ENCODE measurements around the gene JSRP1. TPM values are rescaled to one million over a fixed set of nuclear protein-coding genes. Genes with fewer than 3 reads are reported as not detected.
"Not testable (repeated sequence)": the region's sequence is repeated elsewhere in the genome, so short reads cannot be mapped to it uniquely, and the experiment has no call there.

Gene JSRP1
- total and polyA plus RNA-seq, 2 donors (not counting 1 experiment from before 2014, with no cell fraction given): not detected

DNA sequence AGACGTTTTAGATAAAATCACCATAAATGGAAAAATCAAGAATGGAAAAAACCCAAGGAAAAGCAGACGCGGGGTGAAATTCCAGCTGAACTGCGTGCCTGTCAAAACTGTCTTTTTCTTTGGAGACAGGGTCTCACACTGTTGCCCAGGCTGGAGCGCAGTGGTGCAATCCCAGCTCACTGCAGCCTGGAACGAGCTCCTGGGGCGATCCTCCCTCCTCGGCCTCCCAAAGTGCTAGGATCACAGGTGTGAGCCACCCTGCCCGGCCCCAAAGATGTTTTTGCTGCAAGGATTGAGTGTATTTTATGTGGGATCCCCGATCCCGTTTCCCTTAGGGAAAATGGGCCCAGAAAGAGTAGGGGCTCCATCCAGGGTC is 26.6 kb upstream of the JSRP1 start:
- TF ChIP-seq, protein P1, sequence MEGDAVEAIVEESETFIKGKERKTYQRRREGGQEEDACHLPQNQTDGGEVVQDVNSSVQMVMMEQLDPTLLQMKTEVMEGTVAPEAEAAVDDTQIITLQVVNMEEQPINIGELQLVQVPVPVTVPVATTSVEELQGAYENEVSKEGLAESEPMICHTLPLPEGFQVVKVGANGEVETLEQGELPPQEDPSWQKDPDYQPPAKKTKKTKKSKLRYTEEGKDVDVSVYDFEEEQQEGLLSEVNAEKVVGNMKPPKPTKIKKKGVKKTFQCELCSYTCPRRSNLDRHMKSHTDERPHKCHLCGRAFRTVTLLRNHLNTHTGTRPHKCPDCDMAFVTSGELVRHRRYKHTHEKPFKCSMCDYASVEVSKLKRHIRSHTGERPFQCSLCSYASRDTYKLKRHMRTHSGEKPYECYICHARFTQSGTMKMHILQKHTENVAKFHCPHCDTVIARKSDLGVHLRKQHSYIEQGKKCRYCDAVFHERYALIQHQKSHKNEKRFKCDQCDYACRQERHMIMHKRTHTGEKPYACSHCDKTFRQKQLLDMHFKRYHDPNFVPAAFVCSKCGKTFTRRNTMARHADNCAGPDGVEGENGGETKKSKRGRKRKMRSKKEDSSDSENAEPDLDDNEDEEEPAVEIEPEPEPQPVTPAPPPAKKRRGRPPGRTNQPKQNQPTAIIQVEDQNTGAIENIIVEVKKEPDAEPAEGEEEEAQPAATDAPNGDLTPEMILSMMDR (conservative IDR thresholded peaks at IDR 0.05 in 1 of 2, IDR thresholded peaks at IDR 0.05 in 1 of 2; ENCODE audit: low read depth in 1 of 2, low read length in 2 of 2): no peak
- TF ChIP-seq EZH2 (IDR thresholded peaks at IDR 0.05; ENCODE audit: low read length, missing control alignments): no peak
- Histone ChIP-seq H3K4me2 (ENCODE audit: extremely low read depth, insufficient read depth, low read length) (peak overlapping the region; percentile 38), H4K20me1 (ENCODE audit: control insufficient read depth, extremely low read depth, insufficient read depth, low read length) (no peaks in the 10 kb centered on the region), H2AFZ (ENCODE audit: low read length) (no peak overlapping the region), H3K9ac (ENCODE audit: insufficient read depth, low read length) (no peak overlapping the region), H3K36me3 (ENCODE audit: control insufficient read depth, insufficient read depth, low read length) (no peaks in the 10 kb centered on the region), H3K4me3 (replicated peaks in 1 of 4; ENCODE audit: control extremely low read depth in 1 of 4, insufficient read depth in 1 of 4, low read depth in 3 of 4, low read length in 4 of 4) (no peak overlapping the region), H3K27me3 (ENCODE audit: control insufficient read depth, insufficient read depth, low read length) (no peaks in the 10 kb centered on the region), H3K27ac (ENCODE audit: insufficient read depth, low read length) (no peak overlapping the region), H3K79me2 (ENCODE audit: control insufficient read depth, insufficient read depth, low read length) (no peaks in the 10 kb centered on the region), H3K9me3 (ENCODE audit: control insufficient read depth, insufficient read depth, low read depth, low read length) (no peaks in the 10 kb centered on the region), H3K4me1 (ENCODE audit: control insufficient read depth, extremely low read depth, insufficient read depth, low read length) (no peaks in the 10 kb centered on the region)
- no peak for DNase-seq (ENCODE audit: low read depth in 2 of 2)

DNA sequence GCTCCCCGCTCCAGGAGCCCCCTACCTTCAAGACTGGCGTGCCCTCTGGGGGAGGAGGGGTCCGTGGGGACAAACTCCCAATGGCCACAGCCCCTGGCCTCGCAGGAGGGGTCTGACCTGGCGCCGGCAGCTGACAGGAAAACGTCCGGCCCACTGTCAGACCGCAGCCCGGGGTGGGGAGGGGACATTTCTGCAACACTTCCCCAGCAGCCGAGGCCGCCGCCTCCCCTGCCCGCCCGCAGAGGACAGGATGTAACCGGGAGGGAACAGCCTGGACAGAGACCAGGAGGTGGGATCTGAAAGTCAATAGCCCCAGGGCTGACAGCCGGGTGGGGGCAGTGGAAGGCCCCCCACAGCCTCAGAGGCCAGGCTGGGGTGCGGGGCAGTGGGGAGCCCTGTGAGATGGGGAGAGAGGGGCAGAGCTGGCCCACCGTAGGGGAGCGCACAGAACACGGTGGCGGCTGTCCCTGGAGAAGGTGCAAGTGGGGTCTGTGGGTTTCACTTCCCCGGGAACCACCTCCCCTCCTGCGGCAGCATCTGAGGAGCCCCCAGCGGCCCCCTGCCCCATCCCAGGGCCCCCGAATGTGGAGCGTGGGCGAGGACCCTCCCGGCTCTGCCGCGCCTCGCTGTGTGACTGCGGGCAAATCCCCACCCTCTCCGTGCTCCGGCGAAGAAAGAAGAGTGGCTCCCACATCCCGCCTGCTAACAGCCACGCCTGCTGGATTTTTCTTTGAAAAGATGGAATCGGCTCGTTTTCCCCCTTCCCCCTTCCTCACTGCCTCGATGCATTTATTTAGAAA is 26.0 kb upstream of the JSRP1 start, which contains the start of gene PEAK3:
Gene PEAK3 (minus strand): TSS at position 114 of the 800 bp plus-strand sequence. CDS start 1,244 bp downstream, outside the sequence.
- no peaks in the 10 kb centered on the region for H3K27me3 ChIP-seq (ENCODE audit: control insufficient read depth, insufficient read depth, low read length)
- TF ChIP-seq, protein P1 (conservative IDR thresholded peaks at IDR 0.05 in 1 of 2, IDR thresholded peaks at IDR 0.05 in 1 of 2; ENCODE audit: low read depth in 1 of 2, low read length in 2 of 2): no peak
- no peak for TF ChIP-seq EZH2 (IDR thresholded peaks at IDR 0.05; ENCODE audit: low read length, missing control alignments)
- peak within 1 kb of the TSS in 2 of 4 experiments; percentile 33 to 45 for H3K4me3 ChIP-seq (replicated peaks in 1 of 4; ENCODE audit: control extremely low read depth in 1 of 4, insufficient read depth in 1 of 4, low read depth in 3 of 4, low read length in 4 of 4)
- peak; percentile 39 to 57 for DNase-seq (ENCODE audit: low read depth in 2 of 2)
- H3K36me3 ChIP-seq (ENCODE audit: control insufficient read depth, insufficient read depth, low read length): no peaks in the 10 kb centered on the region
- H3K9ac ChIP-seq (ENCODE audit: insufficient read depth, low read length): no peak within 1 kb of the TSS
- H3K27ac ChIP-seq (ENCODE audit: insufficient read depth, low read length): no peak within 1 kb of the TSS
- no peaks in the 10 kb centered on the region for H3K4me1 ChIP-seq (ENCODE audit: control insufficient read depth, extremely low read depth, insufficient read depth, low read length)
- H3K9me3 ChIP-seq (ENCODE audit: control insufficient read depth, insufficient read depth, low read depth, low read length): no peaks in the 10 kb centered on the region
- H2AFZ ChIP-seq (ENCODE audit: low read length): no peak within 1 kb of the TSS
- no peaks in the 10 kb centered on the region for H4K20me1 ChIP-seq (ENCODE audit: control insufficient read depth, extremely low read depth, insufficient read depth, low read length)
- H3K79me2 ChIP-seq (ENCODE audit: control insufficient read depth, insufficient read depth, low read length): no peaks in the 10 kb centered on the region
- peak within 1 kb of the TSS; percentile 44 for H3K4me2 ChIP-seq (ENCODE audit: extremely low read depth, insufficient read depth, low read length)

DNA sequence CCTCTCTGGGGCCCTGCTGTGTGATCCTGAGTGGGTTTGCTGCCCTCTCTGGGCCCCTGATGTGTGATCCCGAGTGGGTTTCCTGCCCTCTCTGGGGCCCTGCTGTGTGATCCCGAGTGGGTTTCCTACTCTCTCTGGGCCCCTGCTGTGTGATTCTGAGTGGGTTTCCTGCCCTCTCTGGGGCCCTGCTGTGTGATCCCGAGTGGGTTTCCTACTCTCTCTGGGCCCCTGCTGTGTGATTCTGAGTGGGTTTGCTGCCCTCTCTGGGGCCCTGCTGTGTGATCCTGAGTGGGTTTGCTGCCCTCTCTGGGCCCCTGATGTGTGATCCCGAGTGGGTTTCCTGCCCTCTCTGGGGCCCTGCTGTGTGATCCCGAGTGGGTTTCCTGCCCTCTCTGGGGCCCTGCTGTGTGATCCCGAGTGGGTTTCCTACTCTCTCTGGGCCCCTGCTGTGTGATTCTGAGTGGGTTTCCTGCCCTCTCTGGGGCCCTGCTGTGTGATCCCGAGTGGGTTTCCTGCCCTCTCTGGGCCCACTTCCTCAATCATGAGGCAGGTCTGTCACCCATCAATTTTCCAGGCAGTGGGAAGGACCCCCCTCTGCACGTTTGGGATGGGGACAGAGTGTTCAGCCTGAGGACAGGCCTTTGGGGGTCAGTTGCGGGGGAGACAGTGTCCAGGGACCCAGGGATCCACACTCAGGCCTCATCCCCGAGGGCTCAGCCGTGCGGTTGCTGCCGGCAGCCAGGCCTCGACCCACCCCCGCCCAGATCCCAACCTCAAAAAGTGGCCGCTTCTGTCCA is 25.2 kb upstream of the JSRP1 start:
- not testable (repeated sequence) for H3K27ac ChIP-seq (ENCODE audit: insufficient read depth, low read length); H3K9me3 ChIP-seq (ENCODE audit: control insufficient read depth, insufficient read depth, low read depth, low read length); H3K9ac ChIP-seq (ENCODE audit: insufficient read depth, low read length); DNase-seq (ENCODE audit: low read depth in 2 of 2); H4K20me1 ChIP-seq (ENCODE audit: control insufficient read depth, extremely low read depth, insufficient read depth, low read length); H3K79me2 ChIP-seq (ENCODE audit: control insufficient read depth, insufficient read depth, low read length); H3K4me1 ChIP-seq (ENCODE audit: control insufficient read depth, extremely low read depth, insufficient read depth, low read length); H2AFZ ChIP-seq (ENCODE audit: low read length); H3K36me3 ChIP-seq (ENCODE audit: control insufficient read depth, insufficient read depth, low read length); H3K27me3 ChIP-seq (ENCODE audit: control insufficient read depth, insufficient read depth, low read length)
- Histone ChIP-seq H3K4me3 (replicated peaks in 1 of 4; ENCODE audit: control extremely low read depth in 1 of 4, insufficient read depth in 1 of 4, low read depth in 3 of 4, low read length in 4 of 4) (peak overlapping the region in 1 of 4 experiments; percentile 33), H3K4me2 (ENCODE audit: extremely low read depth, insufficient read depth, low read length) (peak overlapping the region; percentile 44)

All from fibroblast of lung (primary cell).